WTC11 (cell line): ENCODE results near the gene FBLN2. TPM values are rescaled to one million over a fixed set of nuclear protein-coding genes. Genes with fewer than 3 reads are reported as not detected.
A peak's percentile ranks its signal among the peaks of the same experiment; 100 is the strongest.

Experiments
- ATAC-seq: fragments of 200-7000 bp; cut with Tn5 transposase; 2 replicates; pipeline ENCODE4 v1.10.0; 2021; ENCODE audit warnings: mild to moderate bottlenecking, moderate library complexity
- CTCF ChIA-PET: fragments of 300-600 bp; sonication (Branson Sonifier 250); formaldehyde crosslinking; loops from one replicate; lab custom pipeline; 2021; ENCODE audit warnings: antibody characterized with exemption; lab: Charles Lee
- POLR2A ChIA-PET: fragments of 350-600 bp; sonication (Branson Sonifier 250); formaldehyde crosslinking; loops from one replicate; lab custom pipeline; 2021; ENCODE audit warnings: antibody characterized with exemption; lab: Charles Lee
- DNase-seq: peaks from one replicate; pipeline ENCODE4 v3.0.0; 2021; ENCODE audit warnings: low spot score
- H3K27ac Mint-ChIP-seq: 2 replicates; pipeline ENCODE4 v1.8.0; 2021; ENCODE audit warnings: mixed read lengths
- H3K27me3 Mint-ChIP-seq: 2 replicates; pipeline ENCODE4 v1.8.0; 2021; ENCODE audit warnings: low read depth, mild to moderate bottlenecking, moderate library complexity, mixed read lengths
- H3K36me3 Mint-ChIP-seq: 2 replicates; pipeline ENCODE4 v1.8.0; 2021; ENCODE audit warnings: mixed read lengths
- H3K4me1 Mint-ChIP-seq: 2 replicates; pipeline ENCODE4 v1.8.0; 2022; ENCODE audit warnings: mixed read lengths
- H3K4me3 Mint-ChIP-seq: 2 replicates; pipeline ENCODE4 v1.8.0; 2021; ENCODE audit warnings: mild to moderate bottlenecking, moderate library complexity, mixed read lengths
- H3K9me3 Mint-ChIP-seq: 2 replicates; pipeline ENCODE4 v1.8.0; 2021; ENCODE audit warnings: mixed read lengths
- AR ChIP-seq: fragments of 250-450 bp; sonication (Bioruptor Pico); IDR thresholded peaks from 2 replicates; pipeline ENCODE4 v1.9.0; 2021; ENCODE audit warnings: mild to moderate bottlenecking
- EMX1 ChIP-seq: fragments of 250-450 bp; sonication (Bioruptor Pico); IDR thresholded peaks from 2 replicates; pipeline ENCODE4 v1.8.0; 2021; ENCODE audit warnings: mild to moderate bottlenecking
- ERG ChIP-seq: fragments of 250-450 bp; sonication (Bioruptor Pico); IDR thresholded peaks from 2 replicates; pipeline ENCODE4 v1.8.0; 2021; ENCODE audit warnings: mild to moderate bottlenecking
- GTF2I ChIP-seq: fragments of 250-450 bp; sonication (Bioruptor Pico); conservative IDR thresholded peaks from 2 replicates; pipeline ENCODE4 v1.4.0; 2021; ENCODE audit warnings: mild to moderate bottlenecking
- MLX ChIP-seq: sonication (generic); formaldehyde crosslinking; IDR thresholded peaks from 2 replicates; pipeline ENCODE4 v1.8.1; 2023; ENCODE audit warnings: mild to moderate bottlenecking, missing genetic modification reagents, moderate library complexity
- NFE2L1 ChIP-seq: sonication (generic); formaldehyde crosslinking; IDR thresholded peaks from 2 replicates; pipeline ENCODE4 v1.8.1; 2023; ENCODE audit warnings: missing genetic modification reagents
- NFYB ChIP-seq: sonication (generic); formaldehyde crosslinking; conservative IDR thresholded peaks from 2 replicates; pipeline ENCODE4 v1.8.0; 2022; ENCODE audit warnings: low read depth, missing genetic modification reagents
- NR1H2 ChIP-seq: sonication (generic); formaldehyde crosslinking; IDR thresholded peaks from 2 replicates; pipeline ENCODE4 v1.9.0; 2021; ENCODE audit warnings: mild to moderate bottlenecking, moderate library complexity, missing genetic modification reagents
- ZBTB21 ChIP-seq: sonication (generic); formaldehyde crosslinking; IDR thresholded peaks from 2 replicates; pipeline ENCODE4 v1.8.1; 2023; ENCODE audit warnings: mild to moderate bottlenecking, missing genetic modification reagents, borderline replicate concordance
- ZMAT4 ChIP-seq: fragments of 250-450 bp; sonication (Bioruptor Pico); IDR thresholded peaks from 2 replicates; pipeline ENCODE4 v1.9.0; 2021; ENCODE audit warnings: mild to moderate bottlenecking
- ZNF232 ChIP-seq: sonication (generic); formaldehyde crosslinking; IDR thresholded peaks from 2 replicates; pipeline ENCODE4 v1.8.0; 2022; ENCODE audit warnings: mild to moderate bottlenecking, missing genetic modification reagents
- total RNA-seq: library from RNA; stranded (reverse); gene quantifications from 3 replicates; pipeline ENCODE4 v1.2.3, GENCODE V29; 2021

FBLN2 gene
- total RNA-seq, 1 experiment from 2014 or later: 20.7 TPM

- peaks cover 29% of the 10 kb centered on the region for H3K27me3 Mint-ChIP-seq
Measured at GRCh38 chr3:13660042-13660874, 111.3 kb downstream of the FBLN2 start.

GRCh38 chr3:13661121-13661520, 112.2 kb downstream of the FBLN2 start:
- H3K36me3 Mint-ChIP-seq: no peaks in the 10 kb centered on the region
- H3K27me3 Mint-ChIP-seq: peaks cover 21% of the 10 kb centered on the region
- no peak for ATAC-seq
- H3K27ac Mint-ChIP-seq: no peak overlapping the region
- H3K4me1 Mint-ChIP-seq: peaks cover 8% of the 10 kb centered on the region
- no peak for DNase-seq
- TF ChIP-seq ZNF232 (no peak), NFE2L1 (CRISPR knock-in tag) (no peak), NR1H2 (no peak), MLX (CRISPR knock-in tag) (no peak), AR (no peak), ZBTB21 (CRISPR knock-in tag) (no peak), ERG (CRISPR knock-in tag) (no peak)
- H3K9me3 Mint-ChIP-seq: peaks cover 4% of the 10 kb centered on the region
- no peak overlapping the region for H3K4me3 Mint-ChIP-seq
- CTCF ChIA-PET: interaction anchor here (1.1 to 1.3 kb wide), 3 partner anchors 102 to 220 kb away, joined by 3 to 4 read pairs (median 3); partner anchors contain the start of gene WNT7A
- POLR2A ChIA-PET: no interaction called here

More at GRCh38 chr3:13660042-13660874, 111.3 kb downstream of the FBLN2 start:
- Mint-ChIP-seq H3K27ac (no peak overlapping the region; the same call in 1 of the 2 replicates), H3K4me3 (no peak overlapping the region), H3K36me3 (no peaks in the 10 kb centered on the region), H3K9me3 (peaks cover 4% of the 10 kb centered on the region), H3K4me1 (peaks cover 10% of the 10 kb centered on the region)
- CTCF ChIA-PET: interaction anchor here (1.1 to 1.3 kb wide), 3 partner anchors 103 to 221 kb away, joined by 3 to 4 read pairs (median 3); partner anchors contain the start of gene WNT7A
- POLR2A ChIA-PET: no interaction called here
- no peak for ATAC-seq
- DNase-seq: no peak
- TF ChIP-seq NR1H2 (no peak), ZMAT4 (CRISPR knock-in tag) (no peak), GTF2I (CRISPR knock-in tag) (0 out of 2 replicates have a peak, but pooled peaks have one; percentile 28)

- no peak overlapping the region for H3K27ac Mint-ChIP-seq
- peaks cover 9% of the 10 kb centered on the region for H3K27me3 Mint-ChIP-seq
- POLR2A ChIA-PET: no interaction called here
- H3K4me1 Mint-ChIP-seq: peaks cover 15% of the 10 kb centered on the region
- H3K4me3 Mint-ChIP-seq: no peak overlapping the region
- CTCF ChIA-PET: interaction anchor here (1.0 kb wide), 1 partner anchor 218 kb away, joined by 3 read pairs; the partner anchor contains the start of gene WNT7A
- H3K9me3 Mint-ChIP-seq: peaks cover 4% of the 10 kb centered on the region
- no peaks in the 10 kb centered on the region for H3K36me3 Mint-ChIP-seq
- TF ChIP-seq NFYB (CRISPR knock-in tag): peak; percentile 56
- TF ChIP-seq EMX1: no peak
- ATAC-seq (peak; percentile 36), DNase-seq (no peak)
Measured at GRCh38 chr3:13662238-13662847, 113.4 kb downstream of the FBLN2 start.
